Activated naive CD8-positive, alpha-beta T cell treated with anti-CD3 and anti-CD28 coated beads for 36 hours (primary cell): ENCODE measurements around the gene PRPF19. TPM values are rescaled to one million over a fixed set of nuclear protein-coding genes. Genes with fewer than 3 reads are reported as not detected.

Experiments used
- DNase-seq: peaks from one replicate; pipeline ENCODE4 v3.0.0; 2021
- H3K27ac Mint-ChIP-seq: one replicate; pipeline ENCODE4 v1.8.0; 2022; ENCODE audit warnings: mild to moderate bottlenecking, moderate library complexity, mixed read lengths
- H3K27me3 Mint-ChIP-seq: one replicate; pipeline ENCODE4 v1.8.0; 2022; ENCODE audit warnings: mild to moderate bottlenecking, mixed read lengths
- H3K36me3 Mint-ChIP-seq: one replicate; pipeline ENCODE4 v1.8.0; 2021; ENCODE audit warnings: mild to moderate bottlenecking, mixed read lengths
- H3K4me1 Mint-ChIP-seq: one replicate; pipeline ENCODE4 v1.8.0; 2021; ENCODE audit warnings: mixed read lengths
- H3K4me3 Mint-ChIP-seq: one replicate; pipeline ENCODE4 v1.8.0; 2022; ENCODE audit warnings: mild to moderate bottlenecking, moderate library complexity, mixed read lengths
- H3K9me3 Mint-ChIP-seq: one replicate; pipeline ENCODE4 v1.8.0; 2022; ENCODE audit warnings: mixed read lengths
- total RNA-seq, 2 experiments: library from RNA; stranded (reverse); gene quantifications; one replicate each; pipeline ENCODE4 v1.2.3, GENCODE V29; 2021

Gene PRPF19
- total RNA-seq, 2 experiments from 2014 or later: 209 to 213 TPM

DNA sequence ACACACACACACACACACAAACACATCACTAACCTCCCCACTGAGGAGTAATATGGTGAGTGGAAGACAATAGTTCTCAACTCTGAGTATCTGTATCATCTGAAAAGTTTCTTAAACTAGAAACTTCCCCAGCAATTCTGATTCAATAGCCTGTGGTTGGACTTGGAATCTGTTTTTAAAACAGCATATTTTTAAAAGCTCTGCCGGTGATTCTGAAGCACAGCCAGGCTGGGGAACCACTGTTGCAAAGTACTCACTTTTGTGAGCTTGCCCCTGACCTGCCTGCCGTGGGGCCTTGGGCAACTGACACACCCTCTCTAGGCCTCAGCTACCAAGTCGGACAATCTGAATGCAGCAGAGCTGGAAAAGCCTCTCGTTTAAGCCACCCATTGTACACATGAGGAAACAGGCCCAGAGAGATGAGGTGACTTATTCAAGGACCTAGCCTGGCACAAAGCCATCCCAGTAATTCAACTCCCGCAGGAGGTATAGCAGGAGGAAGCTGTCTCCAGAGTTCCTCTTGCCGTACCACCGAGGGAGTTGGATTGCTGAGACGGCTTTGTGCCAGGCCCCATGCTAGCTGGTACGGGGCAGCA is 36.7 kb upstream of the PRPF19 start:
- H3K4me3 Mint-ChIP-seq: no peak overlapping the region
- H3K9me3 Mint-ChIP-seq: no peaks in the 10 kb centered on the region
- H3K4me1 Mint-ChIP-seq: peaks cover 6% of the 10 kb centered on the region
- no peaks in the 10 kb centered on the region for H3K27me3 Mint-ChIP-seq
- no peak overlapping the region for H3K27ac Mint-ChIP-seq
- H3K36me3 Mint-ChIP-seq: no peaks in the 10 kb centered on the region
- DNase-seq: no peak

DNA sequence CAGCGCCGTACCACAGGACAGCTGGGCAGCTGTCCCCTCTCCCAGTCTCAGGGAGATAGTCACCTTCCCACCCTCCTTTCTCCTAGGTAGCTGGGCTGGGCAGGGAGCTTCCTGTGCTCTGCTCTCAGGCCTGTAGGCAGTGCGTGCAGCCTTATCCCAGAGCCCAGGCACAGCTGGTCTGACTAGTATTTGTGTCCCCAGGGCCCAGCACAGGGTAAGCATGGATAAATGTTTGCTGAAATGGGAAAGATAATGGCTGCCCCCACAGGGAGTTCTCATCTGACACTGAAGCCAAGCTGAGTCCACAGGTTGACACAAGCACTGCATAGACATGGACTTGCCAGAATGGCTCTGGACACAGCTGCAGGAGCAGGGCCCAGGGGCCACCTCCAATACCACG is 35.8 kb upstream of the PRPF19 start:
- DNase-seq: no peak
- Mint-ChIP-seq H3K4me3 (no peak overlapping the region), H3K36me3 (no peaks in the 10 kb centered on the region), H3K4me1 (peaks cover 6% of the 10 kb centered on the region), H3K9me3 (no peaks in the 10 kb centered on the region), H3K27me3 (no peaks in the 10 kb centered on the region), H3K27ac (no peak overlapping the region)

- no peaks in the 10 kb centered on the region for H3K27me3 Mint-ChIP-seq
- no peak overlapping the region for H3K27ac Mint-ChIP-seq
- peaks cover 6% of the 10 kb centered on the region for H3K4me1 Mint-ChIP-seq
- no peak for DNase-seq
- H3K36me3 Mint-ChIP-seq: no peaks in the 10 kb centered on the region
- H3K4me3 Mint-ChIP-seq: no peak overlapping the region
- H3K9me3 Mint-ChIP-seq: no peaks in the 10 kb centered on the region
Measured at GRCh38 chr11:60941371-60942119, 35.2 kb upstream of the PRPF19 start.

DNA sequence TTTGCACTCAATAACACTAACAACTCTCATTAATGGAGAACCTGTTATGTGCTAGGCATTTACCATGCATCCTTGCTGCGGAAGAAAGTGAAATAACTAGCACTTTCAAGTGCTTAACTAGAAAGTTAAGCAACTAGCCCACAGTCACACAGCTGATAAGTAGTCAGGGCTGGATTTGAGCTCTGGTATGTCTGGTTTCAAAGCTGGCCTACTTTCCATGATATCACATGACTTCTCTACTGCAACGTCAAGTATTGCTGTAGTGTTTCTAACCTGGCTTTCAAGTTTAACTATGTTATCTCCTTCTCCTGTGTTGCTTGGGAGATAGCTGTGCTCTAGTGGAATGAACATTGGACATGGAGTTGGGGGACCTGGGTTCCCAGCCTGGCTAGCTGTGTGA is 33.5 kb upstream of the PRPF19 start:
- Mint-ChIP-seq H3K27ac (no peak overlapping the region), H3K4me3 (no peak overlapping the region), H3K27me3 (no peaks in the 10 kb centered on the region), H3K9me3 (no peaks in the 10 kb centered on the region), H3K4me1 (peaks cover 4% of the 10 kb centered on the region), H3K36me3 (no peaks in the 10 kb centered on the region)
- no peak for DNase-seq

- H3K4me1 Mint-ChIP-seq: peaks cover 4% of the 10 kb centered on the region
- no peaks in the 10 kb centered on the region for H3K9me3 Mint-ChIP-seq
- DNase-seq: no peak
- no peak overlapping the region for H3K4me3 Mint-ChIP-seq
- no peaks in the 10 kb centered on the region for H3K36me3 Mint-ChIP-seq
- no peaks in the 10 kb centered on the region for H3K27me3 Mint-ChIP-seq
- H3K27ac Mint-ChIP-seq: no peak overlapping the region
Measured at GRCh38 chr11:60939301-60939700, 32.9 kb upstream of the PRPF19 start.

- H3K27me3 Mint-ChIP-seq: no peaks in the 10 kb centered on the region
- H3K36me3 Mint-ChIP-seq: no peaks in the 10 kb centered on the region
- DNase-seq: no peak
- peaks cover 4% of the 10 kb centered on the region for H3K4me1 Mint-ChIP-seq
- H3K9me3 Mint-ChIP-seq: no peaks in the 10 kb centered on the region
- no peak overlapping the region for H3K4me3 Mint-ChIP-seq
- no peak overlapping the region for H3K27ac Mint-ChIP-seq
Measured at GRCh38 chr11:60938500-60938899, 32.1 kb upstream of the PRPF19 start.

DNA sequence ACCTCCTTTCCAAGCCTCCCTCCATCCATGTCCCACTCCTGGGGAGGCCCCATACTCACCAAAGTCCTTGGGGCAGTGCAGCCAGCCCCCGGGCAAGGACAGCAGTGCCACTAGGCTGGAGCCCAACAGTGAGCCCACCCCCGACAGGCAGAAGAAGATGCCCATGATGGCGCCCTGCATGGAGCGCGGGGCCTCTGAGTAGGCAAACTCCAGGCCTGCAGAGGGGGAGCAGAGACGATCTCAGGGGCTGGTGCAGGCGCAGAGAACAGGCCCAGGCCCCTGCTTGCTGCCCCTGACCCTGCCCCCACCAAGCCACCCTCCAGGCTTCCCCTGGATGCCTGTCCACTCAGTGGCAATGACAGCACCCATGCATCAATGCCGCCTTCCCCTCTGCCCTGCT is 31.4 kb upstream of the PRPF19 start:
- H3K4me1 Mint-ChIP-seq: peaks cover 4% of the 10 kb centered on the region
- H3K27ac Mint-ChIP-seq: no peak overlapping the region
- no peak for DNase-seq
- H3K36me3 Mint-ChIP-seq: no peaks in the 10 kb centered on the region
- no peak overlapping the region for H3K4me3 Mint-ChIP-seq
- H3K9me3 Mint-ChIP-seq: no peaks in the 10 kb centered on the region
- no peaks in the 10 kb centered on the region for H3K27me3 Mint-ChIP-seq

DNA sequence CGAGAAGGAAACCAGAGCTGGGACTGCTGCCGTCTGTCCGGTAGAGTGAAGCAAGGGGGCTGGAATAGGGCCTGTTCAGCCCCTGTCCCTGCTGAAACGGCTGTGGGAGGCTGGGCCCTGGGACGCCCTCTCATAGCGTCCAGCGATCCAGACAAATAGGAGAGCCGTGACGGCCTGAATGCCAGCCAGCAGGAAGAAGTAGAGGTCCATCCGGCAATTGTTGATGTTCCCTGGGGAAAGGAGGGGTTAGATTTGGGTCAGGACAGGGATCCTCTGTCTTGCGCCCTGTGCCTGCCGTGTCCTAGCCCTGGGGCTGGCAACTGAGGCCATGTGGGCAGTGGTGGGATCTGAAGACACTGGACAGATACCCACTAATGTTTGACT is 30.8 kb upstream of the PRPF19 start:
- Mint-ChIP-seq H3K36me3 (no peaks in the 10 kb centered on the region), H3K4me3 (no peak overlapping the region), H3K9me3 (no peaks in the 10 kb centered on the region), H3K27me3 (no peaks in the 10 kb centered on the region), H3K4me1 (peaks cover 4% of the 10 kb centered on the region), H3K27ac (no peak overlapping the region)
- DNase-seq: no peak

GRCh38 chr11:60936467-60937143 is 30.2 kb upstream of the PRPF19 start:
- Mint-ChIP-seq H3K4me3 (no peak overlapping the region), H3K27me3 (no peaks in the 10 kb centered on the region), H3K36me3 (no peaks in the 10 kb centered on the region), H3K27ac (no peak overlapping the region), H3K9me3 (no peaks in the 10 kb centered on the region), H3K4me1 (peaks cover 4% of the 10 kb centered on the region)
- DNase-seq: no peak

DNA sequence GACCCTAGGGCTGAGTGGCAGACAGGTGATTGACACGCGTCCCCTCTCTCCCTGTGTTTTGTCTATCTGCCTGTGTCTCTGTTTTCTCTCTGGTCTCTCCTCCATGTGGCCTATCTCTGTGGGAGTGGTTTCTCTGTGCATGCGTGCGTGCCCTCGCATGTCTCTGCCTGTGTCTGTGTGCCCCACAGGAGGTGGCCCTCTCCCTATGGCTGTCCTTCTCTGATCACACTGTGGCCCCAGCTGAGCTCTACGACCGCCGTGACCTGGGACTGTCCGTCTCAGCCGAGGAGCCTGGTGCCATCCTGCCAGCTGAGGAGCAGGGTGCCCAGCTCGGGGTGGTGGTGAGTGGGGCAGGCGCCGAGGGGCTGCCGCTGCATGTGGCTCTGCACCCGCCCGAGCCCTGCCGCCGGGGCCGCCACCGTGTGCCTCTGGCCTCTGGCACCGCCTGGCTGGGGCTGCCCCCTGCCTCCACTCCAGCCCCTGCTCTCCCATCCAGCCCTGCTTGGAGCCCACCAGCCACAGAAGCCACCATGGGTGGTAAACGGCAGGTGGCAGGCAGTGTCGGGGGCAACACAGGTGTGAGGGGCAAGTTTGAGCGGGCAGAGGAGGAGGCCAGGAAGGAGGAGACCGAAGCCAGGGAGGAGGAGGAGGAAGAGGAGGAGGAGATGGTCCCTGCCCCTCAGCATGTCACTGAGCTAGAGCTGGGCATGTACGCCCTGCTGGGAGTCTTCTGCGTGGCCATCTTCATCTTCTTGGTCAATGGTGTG is 29.5 kb upstream of the PRPF19 start:
- DNase-seq: no peak
- peaks cover 4% of the 10 kb centered on the region for H3K4me1 Mint-ChIP-seq
- no peaks in the 10 kb centered on the region for H3K36me3 Mint-ChIP-seq
- peaks cover 3% of the 10 kb centered on the region for H3K27me3 Mint-ChIP-seq
- no peak overlapping the region for H3K4me3 Mint-ChIP-seq
- H3K27ac Mint-ChIP-seq: no peak overlapping the region
- no peaks in the 10 kb centered on the region for H3K9me3 Mint-ChIP-seq

- no peaks in the 10 kb centered on the region for H3K36me3 Mint-ChIP-seq
- DNase-seq: no peak
- H3K27me3 Mint-ChIP-seq: peaks cover 5% of the 10 kb centered on the region
- no peaks in the 10 kb centered on the region for H3K9me3 Mint-ChIP-seq
- H3K4me1 Mint-ChIP-seq: peaks cover 3% of the 10 kb centered on the region
- H3K27ac Mint-ChIP-seq: no peak overlapping the region
- no peak overlapping the region for H3K4me3 Mint-ChIP-seq
Measured at GRCh38 chr11:60934790-60935605, 28.6 kb upstream of the PRPF19 start.

DNA sequence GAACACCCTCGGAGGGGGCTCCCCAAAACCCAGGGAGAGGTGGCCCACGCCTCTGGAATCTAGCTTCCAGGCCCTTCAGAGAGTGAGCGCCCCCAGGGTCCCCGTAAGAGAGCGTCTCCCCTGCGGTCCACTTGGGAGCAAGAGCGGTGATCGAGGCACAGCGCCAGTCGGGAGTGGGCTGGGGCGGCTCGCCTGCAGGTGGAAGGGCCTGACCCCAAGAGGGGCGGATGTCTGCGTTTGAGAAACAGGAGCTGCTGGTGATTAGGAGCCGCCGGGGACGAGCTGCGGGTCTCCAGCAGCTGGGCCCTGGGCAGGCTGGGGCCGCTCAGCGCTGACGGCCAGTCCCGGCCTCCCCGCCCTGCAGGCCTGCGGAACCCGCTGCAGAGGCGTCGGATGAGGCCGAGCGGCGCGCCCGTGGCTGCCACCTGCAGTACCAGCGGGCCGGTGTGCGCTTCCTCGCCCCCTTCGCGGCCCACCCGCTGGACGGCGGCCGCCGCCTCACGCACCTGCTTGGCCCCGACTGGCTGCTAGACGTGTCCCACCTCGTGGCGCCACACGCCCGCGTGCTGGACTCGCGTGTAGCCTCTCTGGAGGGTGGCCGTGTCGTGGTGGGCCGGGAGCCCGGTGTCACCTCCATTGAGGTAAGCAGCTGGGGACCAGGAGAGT is 27.9 kb upstream of the PRPF19 start:
- Mint-ChIP-seq H3K9me3 (no peaks in the 10 kb centered on the region), H3K36me3 (no peaks in the 10 kb centered on the region), H3K4me3 (no peak overlapping the region), H3K27me3 (peaks cover 5% of the 10 kb centered on the region), H3K27ac (no peak overlapping the region), H3K4me1 (no peaks in the 10 kb centered on the region)
- no peak for DNase-seq

- no peak overlapping the region for H3K4me3 Mint-ChIP-seq
- no peaks in the 10 kb centered on the region for H3K4me1 Mint-ChIP-seq
Measured at GRCh38 chr11:60933416-60934123, 27.2 kb upstream of the PRPF19 start.

More at GRCh38 chr11:60933416-60934123, 27.2 kb upstream of the PRPF19 start:
- Mint-ChIP-seq H3K27ac (no peak overlapping the region), H3K36me3 (no peaks in the 10 kb centered on the region), H3K9me3 (no peaks in the 10 kb centered on the region), H3K27me3 (peaks cover 5% of the 10 kb centered on the region)
- DNase-seq: no peak
